ENCODE results near the gene SPR.

GRCh38 chr2:72889991-72890390 lies 2.8 kb downstream of the SPR start:
- no peak for TF ChIP-seq FOXM1 (IDR thresholded peaks at IDR 0.05; ENCODE audit: borderline replicate concordance)
- TF ChIP-seq ARNT (IDR thresholded peaks at IDR 0.05): no peak
- no peak for TF ChIP-seq SP1 (IDR thresholded peaks at IDR 0.05)
- TF ChIP-seq SUZ12 (IDR thresholded peaks at IDR 0.05): no peak
- TF ChIP-seq BHLHE40 (IDR thresholded peaks at IDR 0.05; ENCODE audit: borderline replicate concordance): no peak
- no peak for TF ChIP-seq HDGF (IDR thresholded peaks at IDR 0.05; ENCODE audit: borderline replicate concordance)
- no peak for TF ChIP-seq TARDBP (IDR thresholded peaks at IDR 0.05)
- no peak for TF ChIP-seq L3MBTL2 (conservative IDR thresholded peaks at IDR 0.05)
- no peak for TF ChIP-seq FOXK2 (IDR thresholded peaks at IDR 0.05)
